HEK293 (cell line): ENCODE data around the gene ZNF385D.

Source experiments
- CTCF ChIA-PET: fragments of 350-600 bp; formaldehyde crosslinking; extraction: SDS; loops from one replicate; lab custom pipeline; 2021; ENCODE audit warnings: antibody characterized with exemption; lab: Yijun Ruan, JAX
- POLR2A ChIA-PET: fragments of 300-600 bp; formaldehyde crosslinking; extraction: SDS; loops from one replicate; lab custom pipeline; 2020; ENCODE audit warnings: antibody characterized with exemption, inconsistent platforms; lab: Yijun Ruan, JAX
- H3K27ac ChIP-seq: fragments of 200-500 bp; sonication (Bioruptor generic); 2 replicates; pipeline ENCODE4 v1.5.1; 2014; ENCODE audit warnings: low read depth, low read length, control low read depth, inconsistent platforms; ENCODE audit errors: extremely low read depth
- H3K36me3 ChIP-seq, 2 experiments: fragments of 200-500 bp in 1 of 2; sonication (Bioruptor generic) in 1 of 2; 1 replicate in 1 of 2; 2 replicates in 1 of 2; pipeline ENCODE4 v1.5.1; 2014 to 2017; ENCODE audit warnings: inconsistent platforms in 2 of 2, low read length in 2 of 2; ENCODE audit not compliant: control insufficient read depth in 2 of 2, insufficient read depth in 1 of 2
- H3K4me1 ChIP-seq: fragments of 200-500 bp; sonication (Bioruptor generic); 2 replicates; pipeline ENCODE4 v1.5.1; 2014; ENCODE audit warnings: mild to moderate bottlenecking, low read length, inconsistent platforms; ENCODE audit not compliant: control insufficient read depth, insufficient read depth
- H3K4me3 ChIP-seq: 2 replicates; pipeline ENCODE4 v1.5.1; 2011; ENCODE audit warnings: low read depth, mild to moderate bottlenecking, control low read depth, low read length, moderate library complexity
- H3K9me3 ChIP-seq: fragments of 200-500 bp; sonication (Bioruptor generic); 2 replicates; pipeline ENCODE4 v1.5.1; 2014; ENCODE audit warnings: low read depth, low read length, inconsistent platforms; ENCODE audit not compliant: control insufficient read depth, insufficient read depth
- GFI1B ChIP-seq: fragments of 450-650 bp; formaldehyde crosslinking; IDR thresholded peaks from 2 replicates; pipeline ENCODE4 v1.5.1; 2016; ENCODE audit warnings: missing biosample characterization, missing genetic modification characterization
- HIC1 ChIP-seq: fragments of 450-650 bp; formaldehyde crosslinking; IDR thresholded peaks from 2 replicates; pipeline ENCODE4 v1.5.1; 2016; ENCODE audit warnings: missing biosample characterization, missing genetic modification characterization
- HOXC10 ChIP-seq: sonication (generic); formaldehyde crosslinking; IDR thresholded peaks from 2 replicates; pipeline ENCODE4 v1.8.1; 2023; ENCODE audit warnings: mild to moderate bottlenecking, missing genetic modification reagents
- MZF1 ChIP-seq: fragments of 450-650 bp; formaldehyde crosslinking; IDR thresholded peaks from 2 replicates; pipeline ENCODE4 v1.5.1; 2017; ENCODE audit warnings: missing biosample characterization, missing genetic modification characterization, borderline replicate concordance
- PRDM10 ChIP-seq: fragments of 450-650 bp; formaldehyde crosslinking; IDR thresholded peaks from 2 replicates; pipeline ENCODE4 v1.5.1; 2016; ENCODE audit warnings: missing biosample characterization, missing genetic modification characterization
- PRDM4 ChIP-seq: fragments of 450-650 bp; formaldehyde crosslinking; IDR thresholded peaks from 2 replicates; pipeline ENCODE4 v1.5.1; 2017; ENCODE audit warnings: missing biosample characterization, missing genetic modification characterization
- SP2 ChIP-seq: fragments of 450-650 bp; formaldehyde crosslinking; IDR thresholded peaks from 2 replicates; pipeline ENCODE4 v1.5.1; 2016; ENCODE audit warnings: missing biosample characterization, missing genetic modification characterization
- WT1 ChIP-seq: fragments of 450-650 bp; formaldehyde crosslinking; IDR thresholded peaks from 2 replicates; pipeline ENCODE4 v1.5.1; 2016; ENCODE audit warnings: missing biosample characterization, missing genetic modification characterization
- ZFP69B ChIP-seq: fragments of 450-650 bp; formaldehyde crosslinking; IDR thresholded peaks from 2 replicates; pipeline ENCODE4 v1.5.1; 2016; ENCODE audit warnings: missing biosample characterization, missing genetic modification characterization
- ZNF114 ChIP-seq: fragments of 450-650 bp; formaldehyde crosslinking; IDR thresholded peaks from 2 replicates; pipeline ENCODE4 v1.5.0; 2017; ENCODE audit warnings: missing biosample characterization, missing genetic modification characterization
- ZNF121 ChIP-seq: fragments of 450-650 bp; formaldehyde crosslinking; IDR thresholded peaks from 2 replicates; pipeline ENCODE4 v1.5.1; 2016; ENCODE audit warnings: missing biosample characterization, missing genetic modification characterization
- ZNF354C ChIP-seq: fragments of 450-650 bp; formaldehyde crosslinking; IDR thresholded peaks from 2 replicates; pipeline ENCODE4 v1.5.1; 2016; ENCODE audit warnings: missing biosample characterization, missing genetic modification characterization, low read depth, borderline replicate concordance
- ZNF366 ChIP-seq: fragments of 450-650 bp; formaldehyde crosslinking; conservative IDR thresholded peaks from 2 replicates; pipeline ENCODE4 v1.5.1; 2016; ENCODE audit warnings: missing biosample characterization, missing genetic modification characterization
- ZNF513 ChIP-seq: fragments of 450-650 bp; IDR thresholded peaks from 2 replicates; pipeline ENCODE4 v1.5.1; 2018; ENCODE audit warnings: missing biosample characterization, missing genetic modification characterization
- ZNF585B ChIP-seq: fragments of 450-650 bp; formaldehyde crosslinking; IDR thresholded peaks from 2 replicates; pipeline ENCODE4 v1.5.1; 2016; ENCODE audit warnings: missing biosample characterization, missing genetic modification characterization
- ZNF596 ChIP-seq: fragments of 450-650 bp; IDR thresholded peaks from 2 replicates; pipeline ENCODE4 v1.5.0; 2018; ENCODE audit warnings: missing biosample characterization, mild to moderate bottlenecking, missing genetic modification characterization, moderate library complexity
- ZNF843 ChIP-seq: fragments of 450-650 bp; formaldehyde crosslinking; IDR thresholded peaks from 2 replicates; pipeline ENCODE4 v1.5.1; 2016; ENCODE audit warnings: missing biosample characterization, missing genetic modification characterization
- ZSCAN18 ChIP-seq: fragments of 450-650 bp; formaldehyde crosslinking; IDR thresholded peaks from 2 replicates; pipeline ENCODE4 v1.5.1; 2016; ENCODE audit warnings: missing biosample characterization, missing genetic modification characterization

The ZNF385D gene

GRCh38 chr3:21484828-21485144 lies 266.2 kb downstream of the ZNF385D start:
- TF ChIP-seq PRDM10 (tag by site-specific recombination), result no peak
- no peak for TF ChIP-seq WT1
- no peak for TF ChIP-seq ZNF513 (tag by site-specific recombination)
- no peak for TF ChIP-seq HOXC10 (CRISPR knock-in tag)
- no peak for TF ChIP-seq GFI1B
- no peak for TF ChIP-seq PRDM4
- no peak for TF ChIP-seq ZNF366 (tag by site-specific recombination)
- no peak for TF ChIP-seq SP2 (tag by site-specific recombination)
- TF ChIP-seq ZNF843 (tag by site-specific recombination), result no peak
- no peak for TF ChIP-seq ZNF354C (tag by site-specific recombination)
- no peak for TF ChIP-seq ZNF596 (tag by site-specific recombination)
- no peak for TF ChIP-seq HIC1 (tag by site-specific recombination)
- no peak for TF ChIP-seq ZNF114 (tag by site-specific recombination)
- no peak for TF ChIP-seq MZF1 (tag by site-specific recombination)
- no peak for TF ChIP-seq ZNF585B
- no peak for TF ChIP-seq ZFP69B (tag by site-specific recombination)
- no peak for TF ChIP-seq ZNF121 (tag by site-specific recombination)
- TF ChIP-seq ZSCAN18 (tag by site-specific recombination), result no peak

More at GRCh38 chr3:21484828-21485144, 266.2 kb downstream of the ZNF385D start:
- Histone ChIP-seq H3K9me3 (no peaks in the 10 kb centered on the region), H3K36me3 (no peaks in the 10 kb centered on the region), H3K4me3 (no peak overlapping the region), H3K27ac (no peak overlapping the region), H3K4me1 (no peaks in the 10 kb centered on the region)
- POLR2A ChIA-PET, result no interaction called here
- CTCF ChIA-PET, result interaction anchor here (1.0 kb wide), 1 partner anchor 11 kb away, joined by 5 read pairs; no protein-coding TSS in a partner anchor
